BE2C (cell line): ENCODE measurements around the gene DIP2C.
"Not testable (repeated sequence)": the region's sequence is repeated elsewhere in the genome, so short reads cannot be mapped to it uniquely, and the experiment has no call there.

Experiments
- DNase-seq: peaks from one replicate; pipeline ENCODE4 v3.0.0-alpha.2; 2020
- H3K27me3 ChIP-seq: fragments of 250-450 bp; sonication (Bioruptor Pico); 2 replicates; pipeline ENCODE4 v1.5.1; 2020; ENCODE audit warnings: mild to moderate bottlenecking
- H3K36me3 ChIP-seq: fragments of 250-450 bp; sonication (Bioruptor Pico); 2 replicates; pipeline ENCODE4 v1.5.1; 2020; ENCODE audit warnings: mild to moderate bottlenecking
- H3K4me1 ChIP-seq: fragments of 250-450 bp; sonication (Bioruptor Pico); 2 replicates; pipeline ENCODE4 v1.5.1; 2020
- H3K4me3 ChIP-seq: 2 replicates; pipeline ENCODE4 v1.5.1; 2011; ENCODE audit warnings: low read depth, low read length
- H3K9me3 ChIP-seq: fragments of 250-450 bp; sonication (Bioruptor Pico); 2 replicates; pipeline ENCODE4 v1.5.1; 2020
- CTCF ChIP-seq: IDR thresholded peaks from 2 replicates; pipeline ENCODE4 v1.5.1; 2012; ENCODE audit warnings: mild to moderate bottlenecking, low read depth, low read length

DIP2C gene

GRCh38 chr10:680745-681144, 8.7 kb downstream of the DIP2C start:
- H3K27me3 ChIP-seq: no peaks in the 10 kb centered on the region
- no peak overlapping the region for H3K4me3 ChIP-seq
- no peak for DNase-seq
- no peaks in the 10 kb centered on the region for H3K4me1 ChIP-seq
- H3K9me3 ChIP-seq: no peaks in the 10 kb centered on the region
- no peak for TF ChIP-seq CTCF
- no peaks in the 10 kb centered on the region for H3K36me3 ChIP-seq

GRCh38 chr10:680146-680545, 9.3 kb downstream of the DIP2C start:
- no peak overlapping the region for H3K4me3 ChIP-seq
- no peak for DNase-seq
- no peaks in the 10 kb centered on the region for H3K4me1 ChIP-seq
- H3K9me3 ChIP-seq: no peaks in the 10 kb centered on the region
- H3K36me3 ChIP-seq: no peaks in the 10 kb centered on the region
- no peak for TF ChIP-seq CTCF
- no peaks in the 10 kb centered on the region for H3K27me3 ChIP-seq

GRCh38 chr10:679556-679955, 9.9 kb downstream of the DIP2C start:
- Histone ChIP-seq H3K27me3 (no peaks in the 10 kb centered on the region), H3K9me3 (no peaks in the 10 kb centered on the region), H3K4me3 (no peak overlapping the region), H3K36me3 (no peaks in the 10 kb centered on the region), H3K4me1 (no peaks in the 10 kb centered on the region)
- no peak for DNase-seq
- TF ChIP-seq CTCF: no peak

- not testable (repeated sequence) for H3K27me3 ChIP-seq, H3K9me3 ChIP-seq, H3K4me1 ChIP-seq, H3K36me3 ChIP-seq, DNase-seq, H3K4me3 ChIP-seq
These were observed 10.8 kb downstream of the DIP2C start for GRCh38 chr10:678662-679005.

DNA sequence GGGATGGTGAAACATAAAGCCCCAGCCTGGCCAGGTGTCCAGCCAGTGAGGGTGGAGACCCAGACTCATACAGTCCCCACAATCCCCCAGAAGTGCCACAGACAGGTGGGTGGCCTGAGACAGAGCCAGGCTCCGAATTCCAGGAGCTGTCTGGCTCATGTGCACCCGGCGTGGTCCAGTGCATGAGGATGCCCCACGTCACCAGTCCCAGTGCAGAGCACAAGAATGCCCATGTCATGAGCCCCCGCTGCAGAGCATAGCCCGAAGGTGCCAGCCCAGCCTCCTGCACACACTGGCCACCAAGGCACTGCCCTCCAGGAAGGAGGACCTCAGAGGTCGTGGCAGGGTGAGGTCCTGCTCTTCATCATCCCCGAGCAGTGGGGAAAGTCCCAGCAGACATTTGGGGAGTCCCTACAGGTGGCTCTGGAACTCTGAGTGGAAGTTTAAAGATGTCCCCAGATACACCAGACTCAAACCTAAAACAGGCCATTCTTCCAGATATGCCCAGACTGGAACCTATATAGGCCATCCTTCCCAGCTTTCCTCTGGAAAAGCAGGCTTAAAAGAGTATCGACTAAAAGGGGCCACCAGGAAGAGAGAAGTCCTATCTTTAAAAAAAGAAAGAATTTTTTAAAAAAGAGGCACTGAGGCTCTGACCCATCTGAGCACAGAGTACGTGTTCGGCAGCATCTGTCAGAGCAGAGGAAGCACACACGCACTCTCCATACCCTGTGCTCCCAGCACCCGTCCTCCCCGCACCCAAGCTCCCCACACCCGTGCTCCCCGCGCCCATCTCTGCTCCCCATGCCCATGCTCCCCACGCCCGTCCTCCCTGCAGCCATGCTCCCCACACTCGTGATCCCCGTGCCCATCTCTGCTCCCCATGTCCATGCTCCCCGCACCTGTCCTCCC, 11.5 kb downstream of the DIP2C start:
- Histone ChIP-seq H3K4me3 (no peak overlapping the region), H3K4me1 (no peaks in the 10 kb centered on the region), H3K9me3 (no peaks in the 10 kb centered on the region), H3K36me3 (no peaks in the 10 kb centered on the region), H3K27me3 (no peaks in the 10 kb centered on the region)
- TF ChIP-seq CTCF: no peak
- no peak for DNase-seq

DNA sequence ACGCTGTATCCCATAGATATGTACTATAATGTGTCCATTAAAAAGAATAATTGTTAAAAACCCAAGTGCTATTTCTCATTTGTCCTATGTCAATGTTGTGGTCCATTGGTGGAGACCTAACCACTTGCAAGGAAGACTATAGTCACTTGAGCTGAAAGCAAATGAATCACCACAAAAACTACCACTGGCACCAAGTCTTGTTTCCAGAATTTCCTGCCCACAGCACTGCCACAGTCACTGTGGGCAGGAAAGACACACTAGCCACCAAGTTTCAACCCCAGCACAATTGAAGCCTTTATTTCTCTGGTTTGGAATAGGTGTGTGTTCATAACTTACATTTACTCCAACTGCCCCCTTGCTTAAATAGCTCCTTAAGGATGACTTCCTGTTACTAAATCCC, 12.4 kb downstream of the DIP2C start:
- H3K4me3 ChIP-seq: no peak overlapping the region
- H3K27me3 ChIP-seq: no peaks in the 10 kb centered on the region
- no peak for DNase-seq
- H3K36me3 ChIP-seq: no peaks in the 10 kb centered on the region
- no peaks in the 10 kb centered on the region for H3K4me1 ChIP-seq
- no peaks in the 10 kb centered on the region for H3K9me3 ChIP-seq
- TF ChIP-seq CTCF: no peak
